ENCODE data around the gene CFAP74.

Gene CFAP74

DNA sequence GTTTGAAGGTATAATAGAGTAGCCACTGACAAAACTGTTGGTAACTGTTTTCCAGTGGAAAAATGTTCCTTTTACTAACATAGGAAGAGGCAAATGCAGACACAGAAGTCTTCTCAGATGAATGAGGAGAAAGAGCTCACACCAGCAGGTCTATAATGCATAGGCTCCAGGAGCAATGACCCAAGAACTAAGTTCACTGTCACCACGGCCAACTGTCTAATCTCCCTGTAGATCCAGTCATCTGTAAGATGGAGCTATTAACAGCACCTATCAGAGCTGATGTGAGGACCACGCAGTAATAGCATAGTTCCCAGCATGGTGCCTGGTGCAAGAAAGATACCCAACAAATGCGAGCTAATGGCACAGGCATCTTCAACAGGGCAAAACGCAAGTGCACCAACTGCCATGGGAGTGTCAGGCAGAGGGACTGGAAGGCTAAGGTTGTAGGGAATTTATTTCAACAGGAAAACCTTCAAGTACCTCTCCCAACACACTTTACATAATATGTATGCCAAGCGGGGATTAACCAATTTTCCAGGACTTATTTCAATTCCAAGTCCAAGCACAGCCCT is 125.6 kb downstream of the CFAP74 start:
- no peak for DNase-seq
- in situ Hi-C loops (cut with MboI; ENCODE audit: low pct_unique_long_range_greater_than_20kb, low sequenced_read_pairs): no loop called here

DNA sequence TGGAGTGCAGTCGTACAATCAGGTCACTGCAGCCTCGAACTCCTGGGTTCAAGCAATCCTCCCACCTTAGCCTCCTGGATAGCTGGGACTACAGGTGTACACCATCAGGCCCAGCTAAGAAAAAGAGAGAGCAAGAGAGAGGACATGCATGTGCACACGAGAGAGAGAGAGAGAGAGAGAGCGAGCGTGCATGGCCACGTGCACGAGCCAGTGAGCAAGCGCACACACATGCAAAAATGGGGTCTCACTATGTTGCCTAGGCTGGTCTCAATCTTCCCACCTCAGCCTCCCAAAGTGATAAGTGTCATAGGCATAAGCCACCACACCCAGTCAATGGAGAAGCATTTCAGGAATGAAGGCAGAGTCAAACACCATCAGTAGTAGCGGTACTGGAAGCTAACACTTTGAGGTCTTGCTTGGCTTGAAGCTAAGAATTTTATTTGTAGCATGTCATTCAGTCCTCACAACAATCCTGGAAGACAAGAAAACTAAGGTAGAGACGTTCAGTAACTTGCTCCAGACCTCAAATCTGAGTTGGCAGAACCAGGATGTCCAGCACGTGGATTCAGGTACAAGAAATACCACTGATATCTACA is 127.2 kb downstream of the CFAP74 start:
- in situ Hi-C loops (cut with MboI; ENCODE audit: low pct_unique_long_range_greater_than_20kb, low sequenced_read_pairs): no loop called here
- DNase-seq: no peak

DNA sequence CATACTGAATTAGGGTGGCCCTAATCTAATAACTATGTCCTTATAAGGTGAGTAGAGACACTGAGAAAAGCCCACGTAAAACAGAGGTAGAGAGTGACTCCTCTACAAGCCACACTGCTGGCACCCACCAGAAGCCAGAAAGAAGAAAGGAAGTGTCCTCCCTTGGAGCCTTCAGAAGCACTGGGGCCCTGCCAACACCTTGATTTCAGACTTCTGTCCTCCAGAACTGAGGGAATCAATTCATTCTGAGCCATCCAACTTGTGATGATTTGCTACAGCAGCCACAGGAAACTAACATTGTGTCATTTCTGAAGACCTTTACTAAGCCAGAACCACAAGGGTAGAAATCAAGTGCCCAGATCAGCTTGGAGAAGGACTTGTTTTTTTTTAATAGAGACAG is 127.7 kb downstream of the CFAP74 start:
- DNase-seq: no peak
- in situ Hi-C loops (cut with MboI; ENCODE audit: low pct_unique_long_range_greater_than_20kb, low sequenced_read_pairs): no loop called here

DNA sequence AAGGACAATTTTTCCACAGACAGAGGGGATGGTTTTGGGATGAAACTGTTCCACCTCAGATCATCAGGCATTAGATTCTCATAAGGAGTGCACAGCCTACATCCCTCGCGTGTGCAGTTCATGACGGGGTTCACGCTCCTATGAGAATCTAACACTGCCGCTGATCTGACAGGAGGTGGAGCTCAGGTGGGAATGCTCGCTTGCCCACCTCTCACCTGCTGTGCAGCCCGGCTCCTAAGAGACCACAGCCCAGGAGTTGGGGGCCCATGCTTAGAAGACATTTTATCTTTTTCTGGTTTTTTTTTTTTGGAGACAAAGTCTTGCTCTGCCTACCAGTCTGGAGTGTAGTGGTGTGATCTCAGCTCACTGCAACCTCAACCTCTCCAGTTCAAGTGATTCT is 128.7 kb downstream of the CFAP74 start:
- in situ Hi-C loops (cut with MboI; ENCODE audit: low pct_unique_long_range_greater_than_20kb, low sequenced_read_pairs): no loop called here
- DNase-seq: no peak

DNA sequence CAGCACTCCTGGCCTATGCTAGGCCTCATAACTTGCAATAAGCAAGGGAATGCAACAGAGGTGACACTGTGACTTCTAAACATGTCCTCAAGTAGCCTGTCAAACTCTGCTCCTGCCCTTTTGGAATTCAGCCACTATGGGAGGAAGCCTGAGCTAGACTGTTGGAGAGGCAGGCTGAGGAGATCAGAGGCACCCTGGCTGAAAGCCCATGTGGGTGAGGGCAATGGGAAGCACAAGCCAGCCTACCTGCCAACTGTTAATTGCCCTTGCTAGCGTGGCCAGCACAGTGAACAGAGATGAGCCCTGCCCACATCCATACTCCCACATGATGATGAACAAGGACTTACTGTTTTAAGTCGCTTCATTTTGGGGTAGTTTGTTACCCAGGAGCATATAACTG is 130.4 kb downstream of the CFAP74 start:
- in situ Hi-C loops (cut with MboI; ENCODE audit: low pct_unique_long_range_greater_than_20kb, low sequenced_read_pairs): no loop called here
- DNase-seq: no peak

DNA sequence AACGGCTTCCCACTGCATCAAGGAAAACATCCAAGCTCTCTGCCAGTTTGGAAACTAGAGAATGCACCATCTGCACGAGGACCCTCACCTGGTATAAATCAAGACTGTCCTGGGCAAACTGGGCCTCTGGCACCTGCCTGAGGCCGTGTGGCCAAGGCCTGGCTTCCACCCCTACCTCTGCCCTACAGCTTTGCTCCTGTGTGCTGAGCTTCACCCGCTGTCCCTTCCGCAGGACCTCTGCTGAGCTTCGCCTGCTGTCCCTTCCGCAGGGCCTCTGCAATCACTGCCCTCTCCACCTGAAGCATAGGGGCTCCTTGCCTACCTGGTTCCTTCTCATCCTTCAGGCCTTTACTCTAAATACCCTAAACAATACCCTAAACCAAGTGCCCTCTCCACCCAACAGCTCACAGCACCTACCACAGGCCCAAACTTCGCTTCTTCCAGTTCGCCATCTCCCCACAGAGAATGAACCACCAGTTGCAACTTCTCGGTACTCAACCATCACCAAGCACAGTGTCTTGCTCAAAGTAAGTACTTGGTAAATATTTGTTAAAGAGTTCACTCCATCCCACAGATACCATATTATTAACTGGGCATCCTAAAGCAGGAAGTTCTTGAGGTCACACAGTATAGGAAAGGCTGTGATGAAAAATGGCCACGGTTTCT is 131.1 kb downstream of the CFAP74 start:
- DNase-seq: no peak
- in situ Hi-C loops (cut with MboI; ENCODE audit: low pct_unique_long_range_greater_than_20kb, low sequenced_read_pairs): no loop called here

Data from KBM-7 (cell line).